Activated B cell treated with CpG ODN at 0.5 μM for 24 hours (primary cell): ENCODE results near the gene CAT. TPM values are rescaled to one million over a fixed set of nuclear protein-coding genes. Genes with fewer than 3 reads are reported as not detected.

Source experiments
- ATAC-seq: fragments of 200-7000 bp; cut with Tn5 transposase; one replicate; pipeline ENCODE4 v1.10.0; 2021; ENCODE audit warnings: low read depth, mild to moderate bottlenecking, moderate library complexity
- CTCF ChIA-PET: fragments of 350-600 bp; sonication (Branson Sonifier 250); formaldehyde crosslinking; loops from one replicate; lab custom pipeline; 2021; ENCODE audit warnings: antibody characterized with exemption; lab: Charles Lee
- POLR2A ChIA-PET: fragments of 350-600 bp; sonication (Branson Sonifier 250); formaldehyde crosslinking; loops from one replicate; lab custom pipeline; 2021; ENCODE audit warnings: antibody characterized with exemption; lab: Charles Lee
- DNase-seq: peaks from one replicate; pipeline ENCODE4 v3.0.0; 2022
- H3K27ac Mint-ChIP-seq: one replicate; pipeline ENCODE4 v1.8.0; 2020; ENCODE audit warnings: mixed read lengths
- H3K27me3 Mint-ChIP-seq: one replicate; pipeline ENCODE4 v1.8.0; 2021; ENCODE audit warnings: mixed read lengths
- H3K36me3 Mint-ChIP-seq: one replicate; pipeline ENCODE4 v1.8.0; 2021; ENCODE audit warnings: low read depth, mixed read lengths
- H3K4me1 Mint-ChIP-seq: one replicate; pipeline ENCODE4 v1.8.0; 2021; ENCODE audit warnings: mixed read lengths
- H3K4me3 Mint-ChIP-seq: one replicate; pipeline ENCODE4 v1.8.0; 2020; ENCODE audit warnings: mild to moderate bottlenecking, mixed read lengths
- H3K9me3 Mint-ChIP-seq: one replicate; pipeline ENCODE4 v1.8.0; 2020; ENCODE audit warnings: mixed read lengths
- intact Hi-C: fragments of 100-400 bp; cut with micrococcal nuclease; formaldehyde crosslinking; loops from one replicate; pipeline ENCODE4 v1.15.1; 2024
- total RNA-seq: library from RNA; stranded (reverse); gene quantifications from 2 replicates; pipeline ENCODE4 v1.2.3, GENCODE V29; 2022
- TF ChIP-seq, protein P1 (sequence below): fragments of 200-600 bp; IDR thresholded peaks from one replicate; pipeline ENCODE4 v1.8.0; 2022; ENCODE audit warnings: antibody characterized with exemption, mild to moderate bottlenecking

CAT gene
- total RNA-seq, 1 donor from 2014 or later, result 81.2 TPM

DNA sequence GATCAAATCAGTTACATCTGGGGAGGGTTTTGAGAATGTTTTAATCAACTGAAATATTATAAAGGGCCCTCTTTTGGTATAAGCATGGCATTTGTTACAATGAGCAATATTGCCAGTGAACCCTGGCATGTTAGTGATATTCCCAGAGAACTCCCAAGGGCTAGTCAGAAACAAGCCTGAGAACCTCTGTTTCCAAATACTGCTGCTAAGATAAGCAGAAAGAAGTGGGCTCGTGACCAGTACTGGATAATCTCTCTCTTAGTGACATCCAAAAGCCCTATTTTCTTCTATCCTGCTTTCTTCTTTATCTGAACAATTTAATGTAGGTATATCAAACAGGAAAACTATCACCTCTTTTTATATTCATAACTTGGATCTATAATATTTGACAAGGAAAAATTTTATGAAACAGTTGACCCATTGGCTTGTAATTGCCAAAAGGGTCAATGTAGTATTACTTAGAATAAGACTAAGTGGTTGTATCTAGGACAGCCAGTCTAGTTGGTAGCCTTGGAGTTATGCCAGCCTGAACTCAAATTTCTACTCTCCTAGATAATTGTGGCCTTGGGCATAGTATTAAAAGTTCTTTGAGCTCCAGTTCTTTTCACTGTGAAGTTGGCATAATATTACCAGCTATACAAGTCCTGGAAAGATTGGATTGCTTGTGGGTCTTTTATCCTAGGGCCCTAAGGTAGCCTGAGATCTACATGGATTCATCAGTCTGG, 15.7 kb downstream of the CAT start:
- TF ChIP-seq, protein P1, sequence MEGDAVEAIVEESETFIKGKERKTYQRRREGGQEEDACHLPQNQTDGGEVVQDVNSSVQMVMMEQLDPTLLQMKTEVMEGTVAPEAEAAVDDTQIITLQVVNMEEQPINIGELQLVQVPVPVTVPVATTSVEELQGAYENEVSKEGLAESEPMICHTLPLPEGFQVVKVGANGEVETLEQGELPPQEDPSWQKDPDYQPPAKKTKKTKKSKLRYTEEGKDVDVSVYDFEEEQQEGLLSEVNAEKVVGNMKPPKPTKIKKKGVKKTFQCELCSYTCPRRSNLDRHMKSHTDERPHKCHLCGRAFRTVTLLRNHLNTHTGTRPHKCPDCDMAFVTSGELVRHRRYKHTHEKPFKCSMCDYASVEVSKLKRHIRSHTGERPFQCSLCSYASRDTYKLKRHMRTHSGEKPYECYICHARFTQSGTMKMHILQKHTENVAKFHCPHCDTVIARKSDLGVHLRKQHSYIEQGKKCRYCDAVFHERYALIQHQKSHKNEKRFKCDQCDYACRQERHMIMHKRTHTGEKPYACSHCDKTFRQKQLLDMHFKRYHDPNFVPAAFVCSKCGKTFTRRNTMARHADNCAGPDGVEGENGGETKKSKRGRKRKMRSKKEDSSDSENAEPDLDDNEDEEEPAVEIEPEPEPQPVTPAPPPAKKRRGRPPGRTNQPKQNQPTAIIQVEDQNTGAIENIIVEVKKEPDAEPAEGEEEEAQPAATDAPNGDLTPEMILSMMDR, result no peak
- H3K27ac Mint-ChIP-seq, result no peak overlapping the region
- H3K4me1 Mint-ChIP-seq, result peaks cover 8% of the 10 kb centered on the region
- ChIA-PET CTCF (interaction anchor here (0.6 to 1.7 kb wide), 2 partner anchors 14 to 862 kb away, joined by 3 to 8 read pairs; no protein-coding TSS in a partner anchor), POLR2A (interaction anchor here (1.2 kb wide), 1 partner anchor 16 kb away, joined by 3 read pairs; the partner anchor contains the start of gene CAT)
- ATAC-seq, result no peak
- no peaks in the 10 kb centered on the region for H3K9me3 Mint-ChIP-seq
- peaks cover 92% of the 10 kb centered on the region for H3K36me3 Mint-ChIP-seq
- no peak for DNase-seq
- H3K27me3 Mint-ChIP-seq, result no peaks in the 10 kb centered on the region
- no peak overlapping the region for H3K4me3 Mint-ChIP-seq
- intact Hi-C loops, result no loop called here

DNA sequence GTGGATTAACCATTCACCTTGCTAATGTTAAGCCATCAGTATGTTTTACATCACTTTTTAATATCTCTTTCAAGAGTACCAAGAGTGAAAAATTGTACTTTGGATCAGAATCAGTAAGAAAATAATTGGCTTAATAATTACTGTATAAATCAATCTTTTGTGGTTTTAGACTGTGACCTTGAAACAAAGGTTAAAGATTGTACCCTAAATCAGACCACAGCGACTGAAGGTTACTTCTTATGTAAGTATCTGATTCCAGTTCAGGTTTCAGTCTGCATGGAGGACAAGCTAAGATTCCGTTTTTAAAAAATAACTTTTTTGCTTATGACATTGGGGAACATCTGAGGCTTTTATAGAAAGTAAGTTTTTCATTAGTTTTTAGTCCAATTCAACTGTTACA, 18.9 kb downstream of the CAT start:
- intact Hi-C loops, result no loop called here
- DNase-seq (no peak), ATAC-seq (no peak)
- ChIA-PET CTCF (no interaction called here), POLR2A (no interaction called here)
- H3K27ac Mint-ChIP-seq, result no peak overlapping the region
- H3K4me3 Mint-ChIP-seq, result no peak overlapping the region
- no peaks in the 10 kb centered on the region for H3K4me1 Mint-ChIP-seq
- no peaks in the 10 kb centered on the region for H3K27me3 Mint-ChIP-seq
- no peaks in the 10 kb centered on the region for H3K9me3 Mint-ChIP-seq
- H3K36me3 Mint-ChIP-seq, result peaks cover 86% of the 10 kb centered on the region
- TF ChIP-seq, protein P1, result no peak

DNA sequence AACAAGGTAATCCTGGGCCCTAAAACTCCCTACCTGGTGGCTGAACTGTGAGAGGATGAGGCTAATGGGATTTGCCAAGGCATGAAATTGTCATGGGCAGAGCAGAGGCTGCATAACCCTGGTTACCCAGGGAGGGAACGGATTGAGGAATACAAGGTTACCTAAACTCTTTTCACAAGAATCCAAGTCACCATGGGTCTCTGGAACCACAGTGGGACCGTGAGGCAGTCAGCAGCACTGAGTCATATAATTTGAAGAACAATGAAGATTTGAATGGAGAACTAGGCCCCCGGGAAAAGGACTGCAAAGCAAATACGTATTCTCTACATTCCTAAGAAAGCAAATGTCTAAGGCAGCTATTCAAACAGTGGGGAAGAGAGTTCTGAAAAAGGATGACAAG, 19.8 kb downstream of the CAT start:
- Mint-ChIP-seq H3K36me3 (peaks cover 87% of the 10 kb centered on the region), H3K4me1 (no peaks in the 10 kb centered on the region), H3K4me3 (no peak overlapping the region), H3K27ac (no peak overlapping the region), H3K9me3 (no peaks in the 10 kb centered on the region), H3K27me3 (no peaks in the 10 kb centered on the region)
- intact Hi-C loops, result no loop called here
- TF ChIP-seq, protein P1, result no peak
- CTCF ChIA-PET, result interaction anchor here (0.8 kb wide), 1 partner anchor 12 kb away, joined by 3 read pairs; no protein-coding TSS in a partner anchor
- POLR2A ChIA-PET, result no interaction called here
- DNase-seq (no peak), ATAC-seq (no peak)

DNA sequence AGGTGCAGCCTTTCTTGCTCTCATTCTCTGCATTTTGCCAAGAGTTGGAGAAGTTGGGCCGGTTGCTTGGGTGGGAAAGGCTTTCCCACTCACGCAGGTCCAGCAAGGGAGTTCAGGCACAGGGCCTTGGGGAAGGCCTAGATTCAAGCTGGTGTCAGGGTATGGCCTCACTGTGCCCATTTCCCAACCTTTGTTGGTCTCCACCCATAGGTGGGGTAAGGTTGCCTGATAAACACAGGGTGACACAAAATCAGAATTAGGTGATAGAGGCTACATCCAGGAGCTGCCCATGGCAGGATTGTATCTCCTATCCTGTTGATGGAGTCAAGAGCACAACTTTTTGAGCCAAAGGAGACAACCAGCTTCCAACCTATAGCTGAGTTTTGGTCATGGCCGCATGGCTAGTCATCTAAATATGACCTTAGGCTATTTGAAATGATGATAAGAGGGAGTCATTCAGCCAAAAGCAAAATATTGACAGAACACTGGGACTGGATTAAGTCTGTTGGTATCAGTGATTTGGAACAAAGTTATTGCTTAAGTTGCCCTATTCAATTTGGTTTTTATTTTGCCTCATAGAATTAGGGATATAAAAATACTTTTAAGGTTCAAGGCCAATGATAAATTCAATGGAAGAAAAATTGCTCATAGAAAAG, 20.9 kb downstream of the CAT start:
- TF ChIP-seq, protein P1, result no peak
- Mint-ChIP-seq H3K27ac (no peak overlapping the region), H3K9me3 (no peaks in the 10 kb centered on the region), H3K36me3 (peaks cover 87% of the 10 kb centered on the region), H3K4me1 (no peaks in the 10 kb centered on the region), H3K27me3 (no peaks in the 10 kb centered on the region), H3K4me3 (no peak overlapping the region)
- CTCF ChIA-PET, result interaction anchor here (0.7 kb wide), 1 partner anchor 33 kb away, joined by 3 read pairs; no protein-coding TSS in a partner anchor
- POLR2A ChIA-PET, result no interaction called here
- DNase-seq, result no peak
- intact Hi-C loops, result loop anchor here (10.0 kb wide), 1 partner anchor 285 kb away; no protein-coding TSS in a partner anchor
- no peak for ATAC-seq

DNA sequence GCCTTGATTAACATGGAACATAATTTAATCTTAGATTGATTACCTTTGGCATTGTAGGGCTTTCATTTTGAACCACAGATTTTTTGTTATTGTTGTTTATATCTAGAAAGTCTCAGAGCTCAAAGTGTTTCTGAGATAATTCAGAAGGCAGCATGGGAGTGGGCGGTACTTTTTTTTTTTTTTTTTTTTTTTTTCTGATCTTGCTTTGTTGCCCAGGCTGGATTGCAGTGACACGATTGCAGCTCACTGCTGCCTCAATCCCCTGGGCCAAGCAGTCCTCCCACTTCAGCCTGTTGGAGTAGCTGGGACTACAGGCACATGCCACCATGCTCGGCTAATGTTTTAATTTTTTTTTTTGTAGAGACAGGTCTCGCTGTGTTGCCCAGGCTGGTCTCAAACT, 21.5 kb downstream of the CAT start:
- DNase-seq (no peak), ATAC-seq (no peak)
- H3K4me3 Mint-ChIP-seq, result no peak overlapping the region
- intact Hi-C loops, result loop anchor here (10.0 kb wide), 1 partner anchor 285 kb away; no protein-coding TSS in a partner anchor
- H3K36me3 Mint-ChIP-seq, result peaks cover 86% of the 10 kb centered on the region
- no peak overlapping the region for H3K27ac Mint-ChIP-seq
- TF ChIP-seq, protein P1, result no peak
- no peaks in the 10 kb centered on the region for H3K4me1 Mint-ChIP-seq
- H3K27me3 Mint-ChIP-seq, result no peaks in the 10 kb centered on the region
- POLR2A ChIA-PET, result no interaction called here
- CTCF ChIA-PET, result no interaction called here
- no peaks in the 10 kb centered on the region for H3K9me3 Mint-ChIP-seq
